ENCODE results near the gene ATP6V1F. TPM values are rescaled to one million over a fixed set of nuclear protein-coding genes. Genes with fewer than 3 reads are reported as not detected.

ATP6V1F gene
- total and polyA plus RNA-seq, 3 donors from 2014 or later: 133 to 414 (median 166) TPM

GRCh38 chr7:128845475-128845874 lies 17.2 kb upstream of the ATP6V1F start:
- H3K4me1 ChIP-seq: no peaks in the 10 kb centered on the region
- intact Hi-C loops (cut with DNase I; ENCODE audit: low total_unique reads): no loop called here
- no peaks in the 10 kb centered on the region for H3K36me3 ChIP-seq (ENCODE audit: low read depth, missing control alignments)
- DNase-seq: no peak
- no peak overlapping the region for H3K4me3 ChIP-seq
- TF ChIP-seq CTCF (IDR thresholded peaks at IDR 0.05) (no peak), POLR2A (IDR thresholded peaks at IDR 0.05) (no peak)
- H3K27me3 ChIP-seq: no peaks in the 10 kb centered on the region
- no peak overlapping the region for H3K27ac ChIP-seq
- no peaks in the 10 kb centered on the region for H3K9me3 ChIP-seq
- WGBS, 2 donors: 84 to 97% methylated on average over 4 to 5 of the region's 5 CpGs

DNA sequence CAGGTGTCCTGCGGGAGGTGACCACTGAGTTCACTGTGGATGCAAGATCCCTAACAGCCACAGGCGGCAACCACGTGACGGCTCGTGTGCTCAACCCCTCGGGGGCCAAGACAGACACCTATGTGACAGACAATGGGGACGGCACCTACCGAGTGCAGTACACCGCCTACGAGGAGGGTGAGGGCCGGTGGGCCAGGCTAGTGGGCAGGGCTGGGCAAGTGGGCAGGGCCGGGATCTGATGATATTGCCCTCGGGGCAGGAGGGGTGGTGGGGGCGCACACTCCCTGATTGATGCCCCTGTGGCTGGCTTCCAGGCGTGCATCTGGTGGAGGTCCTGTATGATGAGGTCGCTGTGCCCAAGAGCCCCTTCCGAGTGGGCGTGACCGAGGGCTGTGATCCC lies 16.7 kb upstream of the ATP6V1F start:
- Histone ChIP-seq H3K36me3 (ENCODE audit: low read depth, missing control alignments) (no peaks in the 10 kb centered on the region), H3K27ac (no peak overlapping the region)
- no peak for DNase-seq

DNA sequence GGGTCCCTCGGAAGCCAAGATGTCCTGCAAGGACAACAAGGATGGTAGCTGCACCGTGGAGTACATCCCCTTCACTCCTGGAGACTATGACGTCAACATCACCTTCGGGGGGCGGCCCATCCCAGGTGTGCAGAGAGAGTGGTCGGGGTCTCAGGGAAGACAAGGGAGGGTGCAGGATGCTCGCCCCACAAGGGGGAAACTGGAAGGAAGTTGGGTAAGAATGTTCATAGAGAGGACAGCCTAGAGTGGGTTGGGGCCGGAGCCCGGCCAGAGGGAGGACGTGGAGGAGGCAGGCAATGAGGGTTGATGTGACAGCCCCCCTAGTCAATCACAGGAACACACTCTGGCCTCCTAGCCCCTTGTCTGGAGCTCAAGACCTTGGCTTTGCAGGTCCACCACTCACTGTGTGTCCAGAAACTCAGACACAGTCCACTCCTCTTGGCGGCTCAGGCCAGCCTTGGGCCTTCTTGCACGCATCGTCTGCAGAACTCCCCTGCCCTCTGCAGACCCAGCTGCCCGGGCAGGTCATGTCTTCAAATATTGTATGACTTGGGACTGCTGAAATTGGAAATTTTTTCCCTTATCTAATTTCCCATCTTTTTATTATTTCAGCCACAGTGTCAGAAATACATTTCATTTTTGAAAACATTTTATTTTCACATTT lies 15.7 kb upstream of the ATP6V1F start:
- 90 to 94% methylated on average over 14 of the region's 14 CpGs for WGBS, 2 donors
- DNase-seq: no peak
- Histone ChIP-seq H3K9me3 (no peaks in the 10 kb centered on the region), H3K27ac (no peak overlapping the region), H3K36me3 (ENCODE audit: low read depth, missing control alignments) (no peaks in the 10 kb centered on the region), H3K4me1 (no peaks in the 10 kb centered on the region), H3K4me3 (no peak overlapping the region), H3K27me3 (no peaks in the 10 kb centered on the region)
- intact Hi-C loops (cut with DNase I; ENCODE audit: low total_unique reads): no loop called here
- TF ChIP-seq CTCF (IDR thresholded peaks at IDR 0.05) (no peak), POLR2A (IDR thresholded peaks at IDR 0.05) (no peak)

More for the DNA sequence above, 16.7 kb upstream of the ATP6V1F start:
- no peak for TF ChIP-seq POLR2A (IDR thresholded peaks at IDR 0.05)
- no peak for TF ChIP-seq CTCF (IDR thresholded peaks at IDR 0.05)
- H3K9me3 ChIP-seq: no peaks in the 10 kb centered on the region
- 89 to 90% methylated on average over 4 to 14 of the region's 19 CpGs for WGBS, 2 donors
- no peaks in the 10 kb centered on the region for H3K27me3 ChIP-seq
- no peaks in the 10 kb centered on the region for H3K4me1 ChIP-seq
- intact Hi-C loops (cut with DNase I; ENCODE audit: low total_unique reads): no loop called here
- H3K4me3 ChIP-seq: no peak overlapping the region

DNA sequence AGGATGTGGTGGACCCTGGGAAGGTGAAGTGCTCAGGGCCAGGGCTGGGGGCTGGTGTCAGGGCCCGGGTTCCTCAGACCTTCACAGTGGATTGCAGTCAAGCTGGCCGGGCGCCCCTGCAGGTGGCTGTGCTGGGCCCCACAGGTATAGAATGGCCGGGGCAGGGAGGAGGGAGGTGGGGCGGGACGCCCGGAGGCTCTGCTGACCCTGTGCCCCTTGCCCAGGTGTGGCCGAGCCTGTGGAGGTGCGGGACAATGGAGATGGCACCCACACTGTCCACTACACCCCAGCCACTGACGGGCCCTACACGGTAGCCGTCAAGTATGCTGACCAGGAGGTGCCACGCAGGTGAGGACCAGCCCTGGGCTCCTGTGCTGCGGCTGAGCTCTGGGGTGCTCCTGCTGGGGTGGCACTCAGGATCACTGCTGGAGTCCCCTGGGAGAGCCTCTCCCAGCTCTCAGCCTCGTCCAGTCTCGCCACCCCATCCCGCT lies 14.9 kb upstream of the ATP6V1F start:
- H3K4me3 ChIP-seq: no peak overlapping the region
- H3K36me3 ChIP-seq (ENCODE audit: low read depth, missing control alignments): no peaks in the 10 kb centered on the region
- intact Hi-C loops (cut with DNase I; ENCODE audit: low total_unique reads): no loop called here
- H3K9me3 ChIP-seq: no peaks in the 10 kb centered on the region
- H3K27me3 ChIP-seq: no peaks in the 10 kb centered on the region
- H3K27ac ChIP-seq: no peak overlapping the region
- no peaks in the 10 kb centered on the region for H3K4me1 ChIP-seq
- 90 to 96% methylated on average over 14 to 17 of the region's 17 CpGs for WGBS, 2 donors
- TF ChIP-seq POLR2A (IDR thresholded peaks at IDR 0.05): no peak
- TF ChIP-seq CTCF (IDR thresholded peaks at IDR 0.05): no peak
- DNase-seq: no peak

All from testis (tissue), 3 donors.